Measurements from ENCODE around the gene NOX3.
"Not testable (repeated sequence)": the region's sequence is repeated elsewhere in the genome, so short reads cannot be mapped to it uniquely, and the experiment has no call there.

NOX3 gene

DNA sequence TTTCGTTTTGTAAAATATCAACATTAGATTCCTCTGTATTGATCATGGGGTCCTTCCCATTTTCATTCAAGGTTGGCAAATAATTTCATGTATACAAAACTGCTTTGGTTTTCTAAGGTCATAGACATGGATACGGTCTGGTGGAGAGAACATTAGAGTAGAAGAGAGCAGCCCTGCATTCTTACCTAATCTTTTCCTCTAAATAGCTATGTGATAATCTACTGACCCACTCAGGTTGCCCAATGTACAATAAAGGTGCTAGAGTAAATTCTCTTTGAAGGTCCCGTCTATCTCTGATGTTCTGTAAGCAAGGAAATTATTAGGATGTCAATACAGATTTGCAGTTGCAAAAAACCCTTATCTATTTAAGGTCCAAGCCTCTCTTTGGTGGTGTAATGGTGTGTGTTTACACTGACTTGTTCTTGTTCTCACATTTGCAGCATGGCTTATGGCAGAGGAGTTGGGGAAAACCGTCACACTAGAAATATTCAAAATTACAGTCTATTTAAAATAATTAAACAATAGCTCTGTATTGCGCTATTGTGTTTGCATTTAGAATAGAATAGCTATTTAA, 31.2 kb upstream of the NOX3 start:
- DNase-seq (ENCODE audit: low read depth) = no peak
- TF ChIP-seq, protein P1, sequence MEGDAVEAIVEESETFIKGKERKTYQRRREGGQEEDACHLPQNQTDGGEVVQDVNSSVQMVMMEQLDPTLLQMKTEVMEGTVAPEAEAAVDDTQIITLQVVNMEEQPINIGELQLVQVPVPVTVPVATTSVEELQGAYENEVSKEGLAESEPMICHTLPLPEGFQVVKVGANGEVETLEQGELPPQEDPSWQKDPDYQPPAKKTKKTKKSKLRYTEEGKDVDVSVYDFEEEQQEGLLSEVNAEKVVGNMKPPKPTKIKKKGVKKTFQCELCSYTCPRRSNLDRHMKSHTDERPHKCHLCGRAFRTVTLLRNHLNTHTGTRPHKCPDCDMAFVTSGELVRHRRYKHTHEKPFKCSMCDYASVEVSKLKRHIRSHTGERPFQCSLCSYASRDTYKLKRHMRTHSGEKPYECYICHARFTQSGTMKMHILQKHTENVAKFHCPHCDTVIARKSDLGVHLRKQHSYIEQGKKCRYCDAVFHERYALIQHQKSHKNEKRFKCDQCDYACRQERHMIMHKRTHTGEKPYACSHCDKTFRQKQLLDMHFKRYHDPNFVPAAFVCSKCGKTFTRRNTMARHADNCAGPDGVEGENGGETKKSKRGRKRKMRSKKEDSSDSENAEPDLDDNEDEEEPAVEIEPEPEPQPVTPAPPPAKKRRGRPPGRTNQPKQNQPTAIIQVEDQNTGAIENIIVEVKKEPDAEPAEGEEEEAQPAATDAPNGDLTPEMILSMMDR (IDR thresholded peaks at IDR 0.05; ENCODE audit: insufficient read depth, low read depth, low read length, missing control alignments) = no peak

GRCh38 chr6:155485756-155486155, 30.1 kb upstream of the NOX3 start:
- H3K4me3 ChIP-seq (ENCODE audit: low read length) = no peak overlapping the region
- TF ChIP-seq, protein P1 (IDR thresholded peaks at IDR 0.05; ENCODE audit: insufficient read depth, low read depth, low read length, missing control alignments) = no peak
- no peak for DNase-seq (ENCODE audit: low read depth)

More for the DNA sequence above, 31.2 kb upstream of the NOX3 start:
- no peak overlapping the region for H3K4me3 ChIP-seq (ENCODE audit: low read length)

DNA sequence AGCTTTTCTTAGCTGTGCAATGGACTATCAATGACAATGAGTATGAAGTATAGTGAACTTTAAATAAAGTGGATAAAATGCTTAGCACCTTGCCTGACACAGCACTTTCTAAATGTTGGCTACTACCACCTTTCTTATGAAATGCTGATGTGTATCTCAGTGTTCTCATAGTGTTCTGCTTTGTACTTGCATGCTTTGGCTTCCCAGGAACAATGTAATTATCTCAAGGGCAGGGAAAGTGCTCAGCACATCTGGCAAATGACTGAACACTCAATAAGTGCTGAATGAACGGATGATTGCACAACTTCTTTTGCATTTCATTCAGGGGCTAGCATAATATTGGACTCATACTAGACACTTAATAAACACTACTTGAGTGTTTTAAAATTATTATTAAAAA, 28.2 kb upstream of the NOX3 start:
- no peak overlapping the region for H3K4me3 ChIP-seq (ENCODE audit: low read length)
- peak; percentile 63 for DNase-seq (ENCODE audit: low read depth)
- TF ChIP-seq, protein P1 (IDR thresholded peaks at IDR 0.05; ENCODE audit: insufficient read depth, low read depth, low read length, missing control alignments) = no peak

GRCh38 chr6:155481215-155481614, 25.6 kb upstream of the NOX3 start:
- DNase-seq (ENCODE audit: low read depth) = no peak
- no peak overlapping the region for H3K4me3 ChIP-seq (ENCODE audit: low read length)
- TF ChIP-seq, protein P1 (IDR thresholded peaks at IDR 0.05; ENCODE audit: insufficient read depth, low read depth, low read length, missing control alignments) = no peak

GRCh38 chr6:155473741-155474140, 18.1 kb upstream of the NOX3 start:
- no peak overlapping the region for H3K4me3 ChIP-seq (ENCODE audit: low read length)
- TF ChIP-seq, protein P1 (IDR thresholded peaks at IDR 0.05; ENCODE audit: insufficient read depth, low read depth, low read length, missing control alignments) = no peak
- DNase-seq (ENCODE audit: low read depth) = no peak

GRCh38 chr6:155472886-155473285, 17.2 kb upstream of the NOX3 start:
- H3K4me3 ChIP-seq (ENCODE audit: low read length) = no peak overlapping the region
- DNase-seq (ENCODE audit: low read depth) = no peak
- TF ChIP-seq, protein P1 (IDR thresholded peaks at IDR 0.05; ENCODE audit: insufficient read depth, low read depth, low read length, missing control alignments) = no peak

GRCh38 chr6:155470979-155471616, 15.5 kb upstream of the NOX3 start:
- H3K4me3 ChIP-seq (ENCODE audit: low read length); DNase-seq (ENCODE audit: low read depth): not testable (repeated sequence)

- not testable (repeated sequence) for DNase-seq (ENCODE audit: low read depth); H3K4me3 ChIP-seq (ENCODE audit: low read length)
These were observed 12.9 kb upstream of the NOX3 start for GRCh38 chr6:155468543-155468942.
